Peyer's patch (tissue), 4 donors: ENCODE measurements around the gene SDHA. TPM values are rescaled to one million over a fixed set of nuclear protein-coding genes. Genes with fewer than 3 reads are reported as not detected.
"Not testable (repeated sequence)": the region's sequence is repeated elsewhere in the genome, so short reads cannot be mapped to it uniquely, and the experiment has no call there.

Experiments
- DNase-seq, 3 donors: peaks; one replicate each; pipeline ENCODE4 v3.0.0-alpha.2; 2017 to 2019
- H3K27ac ChIP-seq, 4 donors: fragments of 200-600 bp; sonication (generic); one replicate each; pipeline ENCODE4 v1.5.1; 2016 to 2019
- H3K27me3 ChIP-seq, 2 donors: fragments of 200-600 bp; sonication (generic); one replicate each; pipeline ENCODE4 v1.5.1; 2019
- H3K36me3 ChIP-seq, 3 donors: fragments of 200-600 bp; sonication (generic); one replicate each; pipeline ENCODE4 v1.5.1; 2016 to 2019
- H3K4me1 ChIP-seq, 4 donors: fragments of 200-600 bp; sonication (generic); one replicate each; pipeline ENCODE4 v1.5.1; 2016 to 2019
- H3K4me3 ChIP-seq, 4 donors: fragments of 200-600 bp; sonication (generic); 1 replicate in 3 of 4; 2 replicates in 1 of 4; pipeline ENCODE4 v1.5.1; 2016 to 2019; ENCODE audit warnings: mild to moderate bottlenecking in 1 of 4
- H3K9me3 ChIP-seq, 4 donors: fragments of 200-600 bp; sonication (generic); one replicate each; pipeline ENCODE4 v1.5.1; 2016 to 2019; ENCODE audit warnings: mild to moderate bottlenecking in 1 of 4
- POLR2A ChIP-seq, 2 donors: fragments of 450-650 bp; IDR thresholded peaks; one replicate each; pipeline ENCODE4 v1.5.1; 2017; ENCODE audit warnings: antibody characterized with exemption in 2 of 2, mild to moderate bottlenecking in 2 of 2, moderate library complexity in 2 of 2
- total RNA-seq, 4 donors: library from RNA; depleted of rRNA; stranded (reverse); fragments of >200 nt; gene quantifications; one replicate each; pipeline ENCODE4 v1.1.0, GENCODE V29; 2016
- TF ChIP-seq, protein P1 (sequence below), 6 experiments: fragments of 450-650 bp in 4 of 6; fragments of 200-600 bp in 2 of 6; sonication (generic) in 1 of 6; IDR thresholded peaks; one replicate each; pipeline ENCODE4 v1.5.1; 2017 to 2019; ENCODE audit warnings: antibody characterized with exemption in 6 of 6, mild to moderate bottlenecking in 3 of 6, moderate library complexity in 1 of 6

The SDHA gene
- 100 to 1,000 TPM in 3 of 4 donors, 10 to 100 TPM in 1; 94.9 to 253 (median 207) TPM for total RNA-seq

GRCh38 chr5:217494-218456, at the start of gene SDHA, which contains the start of gene CCDC127:
TSS of gene SDHA (plus strand) at chr5:218320. CDS start at chr5:218356, 36 bp downstream.
TSS of gene CCDC127 (minus strand) at chr5:218153. CDS start at chr5:216849, 1,304 bp downstream.
- H3K27me3 ChIP-seq, H3K36me3 ChIP-seq, H3K9me3 ChIP-seq: not testable (repeated sequence)
- H3K4me1 ChIP-seq, result peaks cover 0 to 27% (median 5%) of the 10 kb centered on the region in 4 donors
- peak; percentile 93 to 98 (median 97) for DNase-seq
- peak within 1 kb of the TSS; percentile 79 to 97 (median 88) for H3K4me3 ChIP-seq
- TF ChIP-seq, protein P1, sequence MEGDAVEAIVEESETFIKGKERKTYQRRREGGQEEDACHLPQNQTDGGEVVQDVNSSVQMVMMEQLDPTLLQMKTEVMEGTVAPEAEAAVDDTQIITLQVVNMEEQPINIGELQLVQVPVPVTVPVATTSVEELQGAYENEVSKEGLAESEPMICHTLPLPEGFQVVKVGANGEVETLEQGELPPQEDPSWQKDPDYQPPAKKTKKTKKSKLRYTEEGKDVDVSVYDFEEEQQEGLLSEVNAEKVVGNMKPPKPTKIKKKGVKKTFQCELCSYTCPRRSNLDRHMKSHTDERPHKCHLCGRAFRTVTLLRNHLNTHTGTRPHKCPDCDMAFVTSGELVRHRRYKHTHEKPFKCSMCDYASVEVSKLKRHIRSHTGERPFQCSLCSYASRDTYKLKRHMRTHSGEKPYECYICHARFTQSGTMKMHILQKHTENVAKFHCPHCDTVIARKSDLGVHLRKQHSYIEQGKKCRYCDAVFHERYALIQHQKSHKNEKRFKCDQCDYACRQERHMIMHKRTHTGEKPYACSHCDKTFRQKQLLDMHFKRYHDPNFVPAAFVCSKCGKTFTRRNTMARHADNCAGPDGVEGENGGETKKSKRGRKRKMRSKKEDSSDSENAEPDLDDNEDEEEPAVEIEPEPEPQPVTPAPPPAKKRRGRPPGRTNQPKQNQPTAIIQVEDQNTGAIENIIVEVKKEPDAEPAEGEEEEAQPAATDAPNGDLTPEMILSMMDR (IDR thresholded peaks at IDR 0.05), result peak in 2 of 6 experiments; percentile 9 to 17
- peak; percentile 80 to 89 for TF ChIP-seq POLR2A (IDR thresholded peaks at IDR 0.05)
- peak within 1 kb of the TSS; percentile 95 for H3K27ac ChIP-seq

- Histone ChIP-seq H3K4me1 (no peaks in the 10 kb centered on the region), H3K27ac (no peak overlapping the region), H3K27me3 (no peaks in the 10 kb centered on the region), H3K9me3 (no peaks in the 10 kb centered on the region), H3K36me3 (no peaks in the 10 kb centered on the region), H3K4me3 (no peak overlapping the region)
- DNase-seq, result peak in 2 of 3 donors; percentile 47
- TF ChIP-seq POLR2A (IDR thresholded peaks at IDR 0.05), result no peak
- TF ChIP-seq, protein P1 (IDR thresholded peaks at IDR 0.05), result no peak
These were observed 48.9 kb upstream of the SDHA start for GRCh38 chr5:169071-169727.

- Histone ChIP-seq H3K27ac (no peak overlapping the region), H3K36me3 (no peaks in the 10 kb centered on the region), H3K4me1 (no peaks in the 10 kb centered on the region), H3K9me3 (no peaks in the 10 kb centered on the region), H3K4me3 (no peak overlapping the region), H3K27me3 (no peaks in the 10 kb centered on the region)
- no peak for DNase-seq
- TF ChIP-seq, protein P1 (IDR thresholded peaks at IDR 0.05), result no peak
- no peak for TF ChIP-seq POLR2A (IDR thresholded peaks at IDR 0.05)
These were observed 48.4 kb upstream of the SDHA start for GRCh38 chr5:169728-170094.

DNA sequence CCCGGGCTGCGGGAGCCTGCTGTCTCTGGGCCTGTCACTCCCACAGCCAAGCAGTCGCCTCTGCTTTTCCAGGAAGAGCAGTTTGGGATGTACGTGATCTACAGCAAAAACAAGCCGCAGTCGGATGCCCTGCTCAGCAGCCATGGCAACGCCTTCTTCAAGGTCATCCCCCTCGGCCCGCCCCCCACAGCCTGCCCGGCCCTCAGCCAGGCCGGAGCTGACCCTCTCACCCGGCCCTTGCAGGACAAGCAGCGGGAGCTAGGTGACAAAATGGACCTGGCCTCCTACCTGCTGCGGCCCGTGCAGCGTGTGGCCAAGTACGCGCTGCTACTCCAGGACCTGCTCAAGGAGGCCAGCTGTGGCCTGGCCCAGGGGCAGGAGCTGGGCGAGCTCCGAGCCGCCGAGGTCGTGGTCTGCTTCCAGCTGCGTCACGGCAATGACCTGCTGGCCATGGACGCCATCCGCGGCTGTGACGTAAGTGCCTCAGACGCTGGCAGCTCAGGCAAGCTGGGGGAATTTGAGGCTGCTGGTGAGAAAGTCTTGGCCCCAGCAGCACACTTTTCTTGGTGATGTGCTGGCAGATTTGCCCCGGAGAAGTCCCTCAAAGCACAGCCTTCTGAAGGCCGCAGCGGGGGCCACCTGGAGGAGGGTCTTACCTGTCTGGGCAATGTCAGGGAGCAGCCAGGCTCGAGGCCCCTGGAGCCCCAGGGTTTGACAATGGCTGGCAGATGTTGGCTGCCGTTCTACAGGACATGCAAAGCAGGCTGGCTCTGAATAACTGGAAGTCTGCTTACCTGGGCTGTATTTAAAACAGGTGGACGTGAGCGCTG, 46.9 kb upstream of the SDHA start:
- Histone ChIP-seq H3K9me3 (no peaks in the 10 kb centered on the region), H3K27me3 (no peaks in the 10 kb centered on the region), H3K36me3 (no peaks in the 10 kb centered on the region), H3K4me3 (no peak overlapping the region), H3K4me1 (no peaks in the 10 kb centered on the region), H3K27ac (no peak overlapping the region)
- peak in 2 of 3 donors; percentile 38 for DNase-seq
- TF ChIP-seq, protein P1 (IDR thresholded peaks at IDR 0.05), result no peak
- TF ChIP-seq POLR2A (IDR thresholded peaks at IDR 0.05), result no peak

GRCh38 chr5:171801-172331, 46.3 kb upstream of the SDHA start:
- Histone ChIP-seq H3K27ac (no peak overlapping the region), H3K27me3 (no peaks in the 10 kb centered on the region), H3K4me1 (no peaks in the 10 kb centered on the region), H3K4me3 (no peak overlapping the region), H3K36me3 (no peaks in the 10 kb centered on the region), H3K9me3 (no peaks in the 10 kb centered on the region)
- DNase-seq, result peak in 2 of 3 donors; percentile 34 to 40
- TF ChIP-seq, protein P1 (IDR thresholded peaks at IDR 0.05), result no peak
- TF ChIP-seq POLR2A (IDR thresholded peaks at IDR 0.05), result no peak
